H9 (cell line): ENCODE results near the gene TXNDC17. TPM values are rescaled to one million over a fixed set of nuclear protein-coding genes. Genes with fewer than 3 reads are reported as not detected.

Experiments
- DNase-seq: peaks from one replicate; pipeline ENCODE4 v3.0.0-alpha.2; 2017
- H2AFZ ChIP-seq: one replicate; pipeline ENCODE4 v1.6.1; 2013; ENCODE audit warnings: mild to moderate bottlenecking, low read length, control low read depth, moderate library complexity
- H2AK5ac ChIP-seq: 2 replicates; pipeline ENCODE4 v1.6.1; 2013; ENCODE audit warnings: low read length, control low read depth, mixed read lengths; ENCODE audit not compliant: insufficient read length
- H2BK120ac ChIP-seq: one replicate; pipeline ENCODE4 v1.6.1; 2013; ENCODE audit warnings: low read depth, mild to moderate bottlenecking, low read length, control low read depth, inconsistent platforms; ENCODE audit not compliant: poor library complexity, severe bottlenecking
- H2BK12ac ChIP-seq: 2 replicates; pipeline ENCODE4 v1.6.1; 2013; ENCODE audit warnings: low read length, control low read depth, mixed read lengths, low read depth; ENCODE audit not compliant: insufficient read length
- H2BK15ac ChIP-seq: 2 replicates; pipeline ENCODE4 v1.6.1; 2013; ENCODE audit warnings: low read depth, low read length, control low read depth
- H2BK20ac ChIP-seq: one replicate; pipeline ENCODE4 v1.6.1; 2013; ENCODE audit warnings: low read depth, mild to moderate bottlenecking, low read length, control low read depth, inconsistent platforms; ENCODE audit not compliant: poor library complexity, severe bottlenecking
- H2BK5ac ChIP-seq: 2 replicates; pipeline ENCODE4 v1.6.1; 2013; ENCODE audit warnings: low read length, control low read depth, mixed read lengths; ENCODE audit not compliant: insufficient read length
- H3K14ac ChIP-seq: 2 replicates; pipeline ENCODE4 v1.6.1; 2013; ENCODE audit warnings: low read length, control low read depth; ENCODE audit not compliant: insufficient read depth
- H3K18ac ChIP-seq: 2 replicates; pipeline ENCODE4 v1.6.1; 2013; ENCODE audit warnings: low read depth, mild to moderate bottlenecking, mixed read lengths, low read length, control low read depth; ENCODE audit not compliant: insufficient read length
- H3K23ac ChIP-seq: 2 replicates; pipeline ENCODE4 v1.6.1; 2013; ENCODE audit warnings: low read length, control low read depth, mixed read lengths, low read depth; ENCODE audit not compliant: insufficient read length
- H3K23me2 ChIP-seq: 2 replicates; pipeline ENCODE4 v1.6.1; 2013; ENCODE audit warnings: low read depth, mild to moderate bottlenecking, mixed read lengths, low read length, control low read depth; ENCODE audit not compliant: insufficient read length, poor library complexity, severe bottlenecking
- H3K27ac ChIP-seq: 2 replicates; pipeline ENCODE4 v1.5.1; 2013; ENCODE audit warnings: low read length, control low read depth, mixed read lengths, low read depth; ENCODE audit not compliant: insufficient read length
- H3K27me3 ChIP-seq: 2 replicates; pipeline ENCODE4 v1.6.1; 2013; ENCODE audit warnings: low read length, control low read depth, inconsistent platforms; ENCODE audit not compliant: insufficient read depth
- H3K4ac ChIP-seq: 2 replicates; pipeline ENCODE4 v1.6.1; 2013; ENCODE audit warnings: low read depth, mild to moderate bottlenecking, control low read depth, inconsistent platforms, low read length, moderate library complexity
- H3K4me1 ChIP-seq: 2 replicates; pipeline ENCODE4 v1.6.1; 2013; ENCODE audit warnings: low read length, control low read depth, inconsistent platforms; ENCODE audit not compliant: insufficient read depth
- H3K4me2 ChIP-seq: 2 replicates; pipeline ENCODE4 v1.6.1; 2013; ENCODE audit warnings: low read length, control low read depth, mixed read lengths; ENCODE audit not compliant: insufficient read length, insufficient read depth
- H3K56ac ChIP-seq: 2 replicates; pipeline ENCODE4 v1.6.1; 2013; ENCODE audit warnings: low read depth, mild to moderate bottlenecking, mixed read lengths, low read length, control low read depth; ENCODE audit not compliant: insufficient read length
- H3K79me1 ChIP-seq: 2 replicates; pipeline ENCODE4 v1.6.1; 2013; ENCODE audit warnings: low read depth, mild to moderate bottlenecking, moderate library complexity, low read length, control low read depth, inconsistent platforms; ENCODE audit not compliant: insufficient read depth, poor library complexity, severe bottlenecking
- H3K79me2 ChIP-seq: 2 replicates; pipeline ENCODE4 v1.6.1; 2013; ENCODE audit warnings: low read length, control low read depth, inconsistent platforms; ENCODE audit not compliant: insufficient read depth
- H3K9ac ChIP-seq: 2 replicates; pipeline ENCODE4 v1.6.1; 2013; ENCODE audit warnings: low read length, control low read depth, mixed read lengths; ENCODE audit not compliant: insufficient read length; ENCODE audit errors: extremely low read depth
- H3K9me3 ChIP-seq: one replicate; pipeline ENCODE4 v1.6.1; 2013; ENCODE audit warnings: low read depth, low read length, inconsistent platforms; ENCODE audit not compliant: control insufficient read depth
- H3T11ph ChIP-seq: one replicate; pipeline ENCODE4 v1.6.1; 2013; ENCODE audit warnings: mild to moderate bottlenecking, low read length, control low read depth, inconsistent platforms
- H4K20me1 ChIP-seq: one replicate; pipeline ENCODE4 v1.6.1; 2013; ENCODE audit not compliant: control insufficient read depth, insufficient read length, insufficient read depth
- H4K5ac ChIP-seq: 2 replicates; pipeline ENCODE4 v1.6.1; 2013; ENCODE audit warnings: low read depth, mild to moderate bottlenecking, mixed read lengths, low read length, control low read depth; ENCODE audit not compliant: insufficient read length
- H4K8ac ChIP-seq: replicated peaks from 2 replicates; pipeline ENCODE4 v1.6.1; 2013; ENCODE audit warnings: low read length, control low read depth, mixed read lengths, low read depth; ENCODE audit not compliant: insufficient read length
- H4K91ac ChIP-seq: 2 replicates; pipeline ENCODE4 v1.6.1; 2013; ENCODE audit warnings: low read depth, mild to moderate bottlenecking, moderate library complexity, mixed read lengths, low read length, control low read depth; ENCODE audit not compliant: insufficient read length
- H3K27ac Mint-ChIP-seq, 3 experiments: 2 replicates in 2 of 3; 3 replicates in 1 of 3; pipeline ENCODE4 v1.8.0; 2020 to 2021; ENCODE audit warnings: mixed read lengths in 3 of 3, mild to moderate bottlenecking in 1 of 3, moderate library complexity in 1 of 3
- H3K27me3 Mint-ChIP-seq: 2 replicates; pipeline ENCODE4 v1.8.0; 2021; ENCODE audit warnings: low read depth, mild to moderate bottlenecking, moderate library complexity, mixed read lengths
- H3K36me3 Mint-ChIP-seq, 3 experiments: 2 replicates in 2 of 3; 3 replicates in 1 of 3; pipeline ENCODE4 v1.8.0; 2020 to 2021; ENCODE audit warnings: low read depth in 3 of 3, mixed read lengths in 3 of 3; ENCODE audit not compliant: insufficient read depth in 1 of 3
- H3K4me1 Mint-ChIP-seq, 2 experiments: 2 replicates each; pipeline ENCODE4 v1.8.0; 2020; ENCODE audit warnings: mixed read lengths in 2 of 2
- H3K4me3 Mint-ChIP-seq, 2 experiments: 2 replicates in 1 of 2; 3 replicates in 1 of 2; pipeline ENCODE4 v1.8.0; 2020 to 2021; ENCODE audit warnings: mild to moderate bottlenecking in 2 of 2, mixed read lengths in 2 of 2, moderate library complexity in 1 of 2
- H3K9me3 Mint-ChIP-seq, 2 experiments: 2 replicates in 1 of 2; 3 replicates in 1 of 2; pipeline ENCODE4 v1.8.0; 2020; ENCODE audit warnings: mild to moderate bottlenecking in 2 of 2, mixed read lengths in 2 of 2, moderate library complexity in 1 of 2
- CTCF ChIP-seq: fragments of 200-600 bp; sonication (generic); conservative IDR thresholded peaks from 3 replicates; pipeline ENCODE4 v1.8.0; 2021; ENCODE audit warnings: antibody characterized with exemption, mild to moderate bottlenecking
- WGBS: extraction: QIAGEN DNeasy Blood & Tissue Kit; methylation state at CpG from one replicate; pipeline ENCODE4 v1.1.7; 2013; ENCODE audit warnings: missing lambda C conversion rate, low lambda C conversion rate, mixed read lengths; ENCODE audit not compliant: insufficient read length; ENCODE audit errors: extremely low coverage; 5-methylcytosine and 5-hydroxymethylcytosine counted together
- total RNA-seq: library from RNA; stranded (reverse); gene quantifications from 2 replicates; pipeline ENCODE4 v1.2.1, GENCODE V29; 2021

The TXNDC17 gene
- total RNA-seq, 1 experiment from 2014 or later = 170 TPM

- DNase-seq = no peak
- H2BK20ac ChIP-seq = no peak overlapping the region
- no peaks in the 10 kb centered on the region for H4K20me1 ChIP-seq
- H3K4ac ChIP-seq = no peak overlapping the region
- H4K91ac ChIP-seq = no peak overlapping the region
- H2AK5ac ChIP-seq = no peak overlapping the region
- no peaks in the 10 kb centered on the region for H3K9me3 ChIP-seq
- H3K18ac ChIP-seq = no peak overlapping the region
- H2BK120ac ChIP-seq = no peak overlapping the region
- Mint-ChIP-seq H3K9me3 (no peaks in the 10 kb centered on the region; a peak in 1 of 5 replicates), H3K36me3 (no peaks in the 10 kb centered on the region), H3K27ac (no peak overlapping the region), H3K4me3 (no peak overlapping the region), H3K4me1 (no peaks in the 10 kb centered on the region), H3K27me3 (peaks cover 8% of the 10 kb centered on the region)
- H3K56ac ChIP-seq = no peak overlapping the region
- no peaks in the 10 kb centered on the region for H3K27me3 ChIP-seq
- no peak overlapping the region for H2BK12ac ChIP-seq
- no peak overlapping the region for H3T11ph ChIP-seq
- H3K23me2 ChIP-seq = no peaks in the 10 kb centered on the region
- no CpG with 5 or more reads among the region's 4 CpGs for WGBS
- no peak for TF ChIP-seq CTCF
- H3K4me1 ChIP-seq = no peaks in the 10 kb centered on the region
- no peak overlapping the region for H2AFZ ChIP-seq
- no peak overlapping the region for H4K5ac ChIP-seq
- no peaks in the 10 kb centered on the region for H3K79me1 ChIP-seq
- no peak overlapping the region for H2BK5ac ChIP-seq
- H3K9ac ChIP-seq = no peak overlapping the region
- no peak overlapping the region for H3K14ac ChIP-seq
- no peak overlapping the region for H2BK15ac ChIP-seq
- no peak overlapping the region for H3K27ac ChIP-seq
- no peak overlapping the region for H3K23ac ChIP-seq
- H3K79me2 ChIP-seq = no peaks in the 10 kb centered on the region
- H4K8ac ChIP-seq = no peak overlapping the region
- H3K4me2 ChIP-seq = no peak overlapping the region
Observed at GRCh38 chr17:6682339-6682738, 41.5 kb downstream of the TXNDC17 start.
